ENCODE measurements around the gene RASSF1.

Gene RASSF1

GRCh38 chr3:50326182-50326541 is 14.5 kb downstream of the RASSF1 start:
- H3K36me3 ChIP-seq = peaks cover 47% of the 10 kb centered on the region
- H3K27me3 ChIP-seq (ENCODE audit: insufficient read depth, low read depth, severe bottlenecking) = no peaks in the 10 kb centered on the region
- H3K9me3 ChIP-seq (ENCODE audit: severe bottlenecking) = no peaks in the 10 kb centered on the region
- H3K27ac ChIP-seq = no peak overlapping the region
- TF ChIP-seq, protein P1, sequence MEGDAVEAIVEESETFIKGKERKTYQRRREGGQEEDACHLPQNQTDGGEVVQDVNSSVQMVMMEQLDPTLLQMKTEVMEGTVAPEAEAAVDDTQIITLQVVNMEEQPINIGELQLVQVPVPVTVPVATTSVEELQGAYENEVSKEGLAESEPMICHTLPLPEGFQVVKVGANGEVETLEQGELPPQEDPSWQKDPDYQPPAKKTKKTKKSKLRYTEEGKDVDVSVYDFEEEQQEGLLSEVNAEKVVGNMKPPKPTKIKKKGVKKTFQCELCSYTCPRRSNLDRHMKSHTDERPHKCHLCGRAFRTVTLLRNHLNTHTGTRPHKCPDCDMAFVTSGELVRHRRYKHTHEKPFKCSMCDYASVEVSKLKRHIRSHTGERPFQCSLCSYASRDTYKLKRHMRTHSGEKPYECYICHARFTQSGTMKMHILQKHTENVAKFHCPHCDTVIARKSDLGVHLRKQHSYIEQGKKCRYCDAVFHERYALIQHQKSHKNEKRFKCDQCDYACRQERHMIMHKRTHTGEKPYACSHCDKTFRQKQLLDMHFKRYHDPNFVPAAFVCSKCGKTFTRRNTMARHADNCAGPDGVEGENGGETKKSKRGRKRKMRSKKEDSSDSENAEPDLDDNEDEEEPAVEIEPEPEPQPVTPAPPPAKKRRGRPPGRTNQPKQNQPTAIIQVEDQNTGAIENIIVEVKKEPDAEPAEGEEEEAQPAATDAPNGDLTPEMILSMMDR (IDR thresholded peaks at IDR 0.05; ENCODE audit: low read depth, low read length) = no peak
- no peak for DNase-seq
- no peak overlapping the region for H3K4me3 ChIP-seq (ENCODE audit: low read depth, low read length)

DNA sequence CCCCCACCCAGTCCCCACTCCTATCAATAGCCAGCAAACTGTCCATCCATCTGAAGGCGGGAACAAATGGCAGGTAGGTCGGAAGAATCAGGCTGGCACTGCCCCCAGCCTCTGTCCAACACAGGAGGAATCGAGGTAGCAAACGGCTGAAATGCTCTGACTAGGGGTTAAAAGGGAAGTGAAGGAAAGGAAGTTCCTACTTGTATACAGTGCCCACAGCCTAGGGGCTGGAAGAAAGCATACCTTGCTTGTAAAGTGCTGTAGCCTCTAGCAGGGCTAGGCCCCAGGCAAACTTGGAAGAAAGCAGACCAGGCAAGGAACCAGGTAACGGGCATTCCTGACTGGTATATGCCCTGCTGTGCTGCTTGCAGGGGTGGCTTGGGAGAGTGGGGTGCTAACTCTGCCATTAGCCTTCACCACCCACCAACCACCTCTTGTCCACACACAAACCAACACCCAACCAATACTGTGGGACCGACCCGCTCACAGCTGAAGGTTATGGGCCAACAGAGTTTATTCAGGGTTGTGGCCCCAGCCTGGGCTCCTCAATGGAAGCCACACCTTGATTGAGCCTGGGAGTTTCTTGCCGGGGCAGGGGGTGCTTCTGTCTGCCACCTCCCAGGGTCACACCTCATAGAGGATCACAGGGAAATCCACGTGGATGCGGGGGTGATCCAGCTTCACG is 15.0 kb downstream of the RASSF1 start:
- H3K4me3 ChIP-seq (ENCODE audit: low read depth, low read length) = no peak overlapping the region
- H3K36me3 ChIP-seq = peaks cover 42% of the 10 kb centered on the region
- no peaks in the 10 kb centered on the region for H3K9me3 ChIP-seq (ENCODE audit: severe bottlenecking)
- DNase-seq = no peak
- TF ChIP-seq, protein P1 (IDR thresholded peaks at IDR 0.05; ENCODE audit: low read depth, low read length) = no peak
- H3K27ac ChIP-seq = no peak overlapping the region
- H3K27me3 ChIP-seq (ENCODE audit: insufficient read depth, low read depth, severe bottlenecking) = no peaks in the 10 kb centered on the region

DNA sequence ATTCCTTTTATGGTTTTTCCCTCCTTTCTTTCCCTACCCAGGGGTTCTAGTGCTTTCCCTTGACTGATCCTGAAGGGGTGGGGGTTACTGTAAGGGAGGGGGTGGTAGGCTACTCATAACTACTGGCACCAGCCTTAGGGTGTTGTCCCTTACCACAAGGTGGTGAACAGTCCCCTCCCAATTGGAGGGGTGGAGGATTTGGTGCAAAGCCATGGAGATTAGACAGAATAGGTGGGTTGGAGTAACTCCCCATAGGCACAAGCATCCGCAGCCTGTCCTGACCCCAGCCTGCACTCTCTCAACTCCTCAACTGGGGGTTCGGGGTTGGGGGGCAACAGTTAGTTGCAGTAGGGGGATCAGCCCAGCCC is 15.5 kb downstream of the RASSF1 start:
- H3K36me3 ChIP-seq = peaks cover 37% of the 10 kb centered on the region
- H3K27ac ChIP-seq = no peak overlapping the region
- no peaks in the 10 kb centered on the region for H3K9me3 ChIP-seq (ENCODE audit: severe bottlenecking)
- H3K27me3 ChIP-seq (ENCODE audit: insufficient read depth, low read depth, severe bottlenecking) = no peaks in the 10 kb centered on the region
- DNase-seq = no peak
- H3K4me3 ChIP-seq (ENCODE audit: low read depth, low read length) = no peak overlapping the region
- TF ChIP-seq, protein P1 (IDR thresholded peaks at IDR 0.05; ENCODE audit: low read depth, low read length) = no peak

- peaks cover 37% of the 10 kb centered on the region for H3K36me3 ChIP-seq
- no peaks in the 10 kb centered on the region for H3K27me3 ChIP-seq (ENCODE audit: insufficient read depth, low read depth, severe bottlenecking)
- no peak overlapping the region for H3K27ac ChIP-seq
- peak; percentile 88 for DNase-seq
- H3K4me3 ChIP-seq (ENCODE audit: low read depth, low read length) = no peak overlapping the region
- H3K9me3 ChIP-seq (ENCODE audit: severe bottlenecking) = no peaks in the 10 kb centered on the region
- TF ChIP-seq, protein P1 (IDR thresholded peaks at IDR 0.05; ENCODE audit: low read depth, low read length) = peak; percentile 90
These were observed 16.1 kb downstream of the RASSF1 start for GRCh38 chr3:50324351-50325112.

- H3K9me3 ChIP-seq (ENCODE audit: severe bottlenecking) = no peaks in the 10 kb centered on the region
- no peaks in the 10 kb centered on the region for H3K27me3 ChIP-seq (ENCODE audit: insufficient read depth, low read depth, severe bottlenecking)
- TF ChIP-seq, protein P1 (IDR thresholded peaks at IDR 0.05; ENCODE audit: low read depth, low read length) = no peak
- no peak overlapping the region for H3K27ac ChIP-seq
- no peak for DNase-seq
- peaks cover 41% of the 10 kb centered on the region for H3K36me3 ChIP-seq
- H3K4me3 ChIP-seq (ENCODE audit: low read depth, low read length) = no peak overlapping the region
These were observed 16.9 kb downstream of the RASSF1 start for GRCh38 chr3:50323614-50324199.

Data from WERI-Rb-1 (cell line).